HCT116 (cell line): Measurements from ENCODE around the gene SERINC1. TPM values are rescaled to one million over a fixed set of nuclear protein-coding genes. Genes with fewer than 3 reads are reported as not detected.

Source experiments
- ATAC-seq: fragments of 200-7000 bp; cut with Tn5 transposase; 2 replicates; pipeline ENCODE4 v1.9.1; 2020; ENCODE audit warnings: mild to moderate bottlenecking, moderate library complexity
- BruUV-seq: library from RNA; stranded (reverse); fragments of 400-500 nt; replicated peaks from 2 replicates; lab custom pipeline; 2021; lab: Mats Ljungman, UMichigan
- CTCF ChIA-PET: fragments of 300-600 bp; sonication (Branson Sonifier 250); formaldehyde crosslinking; loops from one replicate; lab custom pipeline; 2021; ENCODE audit warnings: antibody characterized with exemption; lab: Charles Lee
- POLR2A ChIA-PET: fragments of 300-600, 350-600 bp; sonication (Branson Sonifier 250); formaldehyde crosslinking; loops from one replicate; lab custom pipeline; 2021; ENCODE audit warnings: antibody characterized with exemption; lab: Charles Lee
- RAD21 ChIA-PET, 2 experiments: fragments of 300-600 bp; sonication (Branson Sonifier 250); formaldehyde crosslinking; loops; one replicate each; lab custom pipeline; 2023; ENCODE audit warnings: low total read pairs in 2 of 2; ENCODE audit not compliant: uncharacterized antibody in 2 of 2, unreplicated experiment in 2 of 2, low non-redundant PET in 1 of 2; lab: Charles Lee
- DNase-seq: peaks from one replicate; pipeline ENCODE4 v3.0.0-alpha.2; 2010; ENCODE audit warnings: low read depth, low spot score
- H2AFZ ChIP-seq: fragments of 200-600 bp; shearing (Covaris generic), sonication (generic); 2 replicates; pipeline ENCODE4 v1.6.1; 2017; ENCODE audit warnings: low read depth, mixed run types, mixed read lengths, antibody characterized with exemption, low read length; ENCODE audit not compliant: poor library complexity, severe bottlenecking
- H3K27ac ChIP-seq: 2 replicates; pipeline ENCODE4 v1.5.1; 2012; ENCODE audit warnings: low read depth, low read length
- H3K27me3 ChIP-seq: fragments of 200-600 bp; sonication (generic); 2 replicates; pipeline ENCODE4 v1.6.1; 2016; ENCODE audit warnings: mixed run types, low read length, mixed read lengths; ENCODE audit not compliant: insufficient read depth
- H3K36me3 ChIP-seq, 2 experiments: fragments of 200-500 bp in 1 of 2; fragments of 200-600 bp in 1 of 2; sonication (Bioruptor generic) in 1 of 2; sonication (generic) in 1 of 2; 2 replicates each; pipeline versions ENCODE4 v1.5.1 to v1.6.1; 2014 to 2016; ENCODE audit warnings: low read length in 2 of 2, inconsistent platforms in 1 of 2, mixed read lengths in 1 of 2, mixed run types in 1 of 2; ENCODE audit not compliant: insufficient read depth in 2 of 2, control insufficient read depth in 1 of 2
- H3K4me1 ChIP-seq, 2 experiments: fragments of 200-600 bp in 1 of 2; sonication (generic) in 1 of 2; 2 replicates each; pipeline versions ENCODE4 v1.5.1 to v1.6.1; 2012 to 2017; ENCODE audit warnings: low read length in 2 of 2, inconsistent platforms in 1 of 2, mild to moderate bottlenecking in 1 of 2, mixed read lengths in 1 of 2, mixed run types in 1 of 2, moderate library complexity in 1 of 2; ENCODE audit not compliant: insufficient read depth in 2 of 2, control insufficient read depth in 1 of 2
- H3K4me2 ChIP-seq: fragments of 200-600 bp; sonication (generic); 2 replicates; pipeline ENCODE4 v1.6.1; 2017; ENCODE audit warnings: mixed run types, low read length, mixed read lengths
- H3K4me3 ChIP-seq, 2 experiments: fragments of 200-600 bp in 1 of 2; sonication (generic) in 1 of 2; replicated peaks in 1 of 2; 2 replicates each; pipeline ENCODE4 v1.5.1; 2011 to 2016; ENCODE audit warnings: low read length in 2 of 2, control low read depth in 1 of 2, low read depth in 1 of 2, mild to moderate bottlenecking in 1 of 2, mixed read lengths in 1 of 2, mixed run types in 1 of 2
- H3K79me2 ChIP-seq: fragments of 200-600 bp; sonication (generic); 2 replicates; pipeline ENCODE4 v1.6.1; 2017; ENCODE audit warnings: mild to moderate bottlenecking, mixed run types, low read length, moderate library complexity, mixed read lengths; ENCODE audit not compliant: insufficient read depth
- H3K9ac ChIP-seq: fragments of 200-600 bp; sonication (generic); 2 replicates; pipeline ENCODE4 v1.6.1; 2016; ENCODE audit warnings: low read length, mixed read lengths
- H3K9me2 ChIP-seq: fragments of 200-600 bp; sonication (generic), shearing (Covaris generic); 2 replicates; pipeline ENCODE4 v1.6.1; 2017; ENCODE audit warnings: mixed run types, mild to moderate bottlenecking, moderate library complexity; ENCODE audit not compliant: insufficient read depth
- H3K9me3 ChIP-seq, 2 experiments: fragments of 200-500 bp in 1 of 2; fragments of 200-600 bp in 1 of 2; sonication (Bioruptor generic) in 1 of 2; sonication (generic) in 1 of 2; 2 replicates each; pipeline ENCODE4 v1.6.1; 2014 to 2017; ENCODE audit warnings: low read length in 2 of 2, mixed read lengths in 2 of 2, inconsistent platforms in 1 of 2, low read depth in 1 of 2, mild to moderate bottlenecking in 1 of 2, mixed run types in 1 of 2, moderate library complexity in 1 of 2; ENCODE audit not compliant: control insufficient read depth in 1 of 2, insufficient read depth in 1 of 2
- H4K20me1 ChIP-seq: fragments of 200-600 bp; sonication (generic), shearing (Covaris generic); 2 replicates; pipeline ENCODE4 v1.6.1; 2017; ENCODE audit warnings: mixed run types, mild to moderate bottlenecking, moderate library complexity; ENCODE audit not compliant: insufficient read depth
- ATF3 ChIP-seq: IDR thresholded peaks from 2 replicates; pipeline ENCODE4 v1.6.1; 2012
- CBX3 ChIP-seq: IDR thresholded peaks from 2 replicates; pipeline ENCODE4 v1.6.1; 2012; ENCODE audit warnings: low read depth
- EGR1 ChIP-seq: IDR thresholded peaks from 2 replicates; pipeline ENCODE4 v1.6.1; 2012; ENCODE audit warnings: low read depth
- EZH2 ChIP-seq: fragments of 200-600 bp; sonication (generic); IDR thresholded peaks from 2 replicates; pipeline ENCODE4 v1.6.1; 2017; ENCODE audit warnings: antibody characterized with exemption, mixed run types
- FOSL1 ChIP-seq: IDR thresholded peaks from 2 replicates; pipeline ENCODE4 v1.6.1; 2012; ENCODE audit warnings: low read depth
- POLR2AphosphoS5 ChIP-seq: IDR thresholded peaks from 2 replicates; pipeline ENCODE4 v1.6.1; 2011; ENCODE audit warnings: mild to moderate bottlenecking, low read depth, low read length, moderate library complexity
- RAD21 ChIP-seq: IDR thresholded peaks from 2 replicates; pipeline ENCODE4 v1.6.1; 2012; ENCODE audit warnings: low read depth, mild to moderate bottlenecking
- SIN3A ChIP-seq: IDR thresholded peaks from 2 replicates; pipeline ENCODE4 v1.6.1; 2012; ENCODE audit warnings: low read depth
- SRF ChIP-seq: IDR thresholded peaks from 2 replicates; pipeline ENCODE4 v1.6.1; 2012; ENCODE audit warnings: low read depth
- ZBTB33 ChIP-seq: IDR thresholded peaks from 2 replicates; pipeline ENCODE4 v1.6.1; 2011; ENCODE audit warnings: mild to moderate bottlenecking, low read length, moderate library complexity; ENCODE audit not compliant: insufficient replicate concordance; ENCODE audit errors: extremely low read depth
- intact Hi-C: fragments of 100-400 bp; cut with micrococcal nuclease; formaldehyde crosslinking; loops from 2 replicates; pipeline ENCODE4 v1.10.0; 2022
- total RNA-seq: library from RNA; stranded (reverse); gene quantifications from one replicate; pipeline ENCODE4 v1.2.1, GENCODE V29; 2021; ENCODE audit not compliant: unreplicated experiment

Gene SERINC1
- total RNA-seq, 1 experiment from 2014 or later = 45.2 TPM

GRCh38 chr6:122431780-122432179, 39.8 kb downstream of the SERINC1 start:
- Histone ChIP-seq H3K9me3 (no peaks in the 10 kb centered on the region), H3K27ac (no peak overlapping the region), H2AFZ (no peak overlapping the region), H3K4me1 (no peaks in the 10 kb centered on the region), H3K9ac (no peak overlapping the region), H3K4me3 (no peak overlapping the region), H3K4me2 (no peak overlapping the region), H3K9me2 (no peaks in the 10 kb centered on the region), H4K20me1 (no peaks in the 10 kb centered on the region; the same call in 1 of the 2 replicates), H3K79me2 (no peaks in the 10 kb centered on the region), H3K27me3 (no peaks in the 10 kb centered on the region), H3K36me3 (peaks cover 22 to 30% of the 10 kb centered on the region in 2 experiments)
- ChIA-PET CTCF (no interaction called here), POLR2A (no interaction called here), RAD21 (no interaction called here)
- ATAC-seq (no peak), DNase-seq (no peak)
- intact Hi-C loops = no loop called here
- BruUV-seq = no TSS peak
- TF ChIP-seq FOSL1 = no peak
- TF ChIP-seq RAD21 = no peak
- TF ChIP-seq ZBTB33 = no peak
- TF ChIP-seq SRF = no peak
- no peak for TF ChIP-seq EZH2
- no peak for TF ChIP-seq POLR2AphosphoS5
- no peak for TF ChIP-seq EGR1
- no peak for TF ChIP-seq CBX3
- no peak for TF ChIP-seq ATF3
- TF ChIP-seq SIN3A = no peak
